Ascending aorta (tissue), 2 donors: ENCODE measurements around the gene METTL25B. TPM values are rescaled to one million over a fixed set of nuclear protein-coding genes. Genes with fewer than 3 reads are reported as not detected.

ENCODE experiments used
- DNase-seq, 2 donors: peaks; one replicate each; pipeline ENCODE4 v3.0.0-alpha.2; 2019; ENCODE audit warnings: low spot score in 2 of 2
- H3K27ac ChIP-seq, 2 donors: fragments of 200-600 bp; sonication (generic); one replicate each; pipeline ENCODE4 v1.5.1; 2016 to 2017; ENCODE audit warnings: mild to moderate bottlenecking in 1 of 2
- H3K27me3 ChIP-seq: fragments of 200-600 bp; sonication (generic); one replicate; pipeline ENCODE4 v1.5.1; 2017
- H3K36me3 ChIP-seq, 2 donors: fragments of 200-600 bp; sonication (generic); one replicate each; pipeline ENCODE4 v1.5.1; 2016
- H3K4me1 ChIP-seq, 2 donors: fragments of 200-600 bp; sonication (generic); one replicate each; pipeline ENCODE4 v1.5.1; 2016 to 2017; ENCODE audit warnings: mild to moderate bottlenecking in 1 of 2
- H3K4me3 ChIP-seq, 2 donors: fragments of 200-600 bp; sonication (generic); one replicate each; pipeline ENCODE4 v1.5.1; 2016 to 2017; ENCODE audit warnings: mild to moderate bottlenecking in 1 of 2
- H3K9me3 ChIP-seq, 2 donors: fragments of 200-600 bp; sonication (generic); one replicate each; pipeline ENCODE4 v1.5.1; 2016
- CTCF ChIP-seq, 3 experiments: fragments of 200-600 bp in 2 of 3; fragments of 450-650 bp in 1 of 3; sonication (generic) in 2 of 3; IDR thresholded peaks; one replicate each; pipeline ENCODE4 v1.5.1; 2016 to 2019; ENCODE audit warnings: antibody characterized with exemption in 3 of 3, mild to moderate bottlenecking in 1 of 3, moderate library complexity in 1 of 3
- intact Hi-C: fragments of 100-400 bp; cut with DNase I; formaldehyde crosslinking; loops from one replicate; pipeline ENCODE4 v1.15.1; 2023
- total RNA-seq: library from RNA; depleted of rRNA; stranded (reverse); fragments of >200 nt; gene quantifications from one replicate; pipeline ENCODE4 v1.1.0, GENCODE V29; 2016

Gene METTL25B
- total RNA-seq, 1 donor from 2014 or later = 9.9 TPM

GRCh38 chr1:156709757-156710489, 18.3 kb upstream of the METTL25B start:
- H3K9me3 ChIP-seq = no peaks in the 10 kb centered on the region
- peaks cover 5 to 32% of the 10 kb centered on the region in 2 donors for H3K4me1 ChIP-seq
- H3K36me3 ChIP-seq = no peaks in the 10 kb centered on the region
- intact Hi-C loops = loop anchor here (5.0 kb wide), 1 partner anchor 57 kb away; the partner anchor contains the start of gene PRCC
- H3K27me3 ChIP-seq = no peaks in the 10 kb centered on the region
- no peak for TF ChIP-seq CTCF (IDR thresholded peaks at IDR 0.05)
- H3K27ac ChIP-seq = peak overlapping the region; percentile 53 to 76
- H3K4me3 ChIP-seq = no peak overlapping the region
- peak; percentile 23 to 85 for DNase-seq

GRCh38 chr1:156711011-156711817, 17.1 kb upstream of the METTL25B start:
- DNase-seq = no peak
- TF ChIP-seq CTCF (IDR thresholded peaks at IDR 0.05) = no peak
- Histone ChIP-seq H3K36me3 (no peaks in the 10 kb centered on the region), H3K4me3 (no peak overlapping the region), H3K27ac (no peak overlapping the region), H3K4me1 (peaks cover 0 to 19% of the 10 kb centered on the region in 2 donors), H3K27me3 (no peaks in the 10 kb centered on the region), H3K9me3 (no peaks in the 10 kb centered on the region)
- intact Hi-C loops = no loop called here

- no peaks in the 10 kb centered on the region for H3K27me3 ChIP-seq
- H3K9me3 ChIP-seq = no peaks in the 10 kb centered on the region
- H3K27ac ChIP-seq = no peak overlapping the region
- no peaks in the 10 kb centered on the region for H3K36me3 ChIP-seq
- intact Hi-C loops = no loop called here
- TF ChIP-seq CTCF (IDR thresholded peaks at IDR 0.05) = no peak
- no peak for DNase-seq
- no peak overlapping the region for H3K4me3 ChIP-seq
- H3K4me1 ChIP-seq = peaks cover 0 to 11% of the 10 kb centered on the region in 2 donors
These were observed 15.6 kb upstream of the METTL25B start for GRCh38 chr1:156712626-156713025.

- Histone ChIP-seq H3K9me3 (no peaks in the 10 kb centered on the region), H3K4me3 (no peak overlapping the region), H3K27me3 (no peaks in the 10 kb centered on the region), H3K4me1 (peaks cover 0 to 6% of the 10 kb centered on the region in 2 donors), H3K36me3 (no peaks in the 10 kb centered on the region), H3K27ac (no peak overlapping the region)
- no peak for TF ChIP-seq CTCF (IDR thresholded peaks at IDR 0.05)
- intact Hi-C loops = no loop called here
- DNase-seq = no peak
These were observed 13.4 kb upstream of the METTL25B start for GRCh38 chr1:156714830-156715229.

- Histone ChIP-seq H3K36me3 (peaks cover 7 to 15% of the 10 kb centered on the region in 2 donors), H3K27me3 (no peaks in the 10 kb centered on the region), H3K4me3 (no peak overlapping the region), H3K9me3 (no peaks in the 10 kb centered on the region), H3K4me1 (no peaks in the 10 kb centered on the region), H3K27ac (no peak overlapping the region)
- TF ChIP-seq CTCF (IDR thresholded peaks at IDR 0.05) = no peak
- no peak for DNase-seq
- intact Hi-C loops = no loop called here
These were observed 10.9 kb upstream of the METTL25B start for GRCh38 chr1:156717351-156717750.
